Heart left ventricle (tissue), 16 donors: ENCODE measurements around the gene LYSMD4. TPM values are rescaled to one million over a fixed set of nuclear protein-coding genes. Genes with fewer than 3 reads are reported as not detected.
A peak's percentile ranks its signal among the peaks of the same experiment; 100 is the strongest.

Experiments used
- ATAC-seq, 4 donors: fragments of 200-7000 bp; cut with Tn5 transposase; one replicate each; pipeline ENCODE4 v1.9.1; 2020 to 2022; ENCODE audit warnings: moderate library complexity in 4 of 4, mild to moderate bottlenecking in 3 of 4, moderate number of reproducible peaks in 1 of 4
- DNase-seq, 5 donors: peaks; one replicate each; pipeline ENCODE4 v3.0.0-alpha.2; 2020
- H3K27ac ChIP-seq, 12 donors: fragments of 200-600 bp; sonication (generic) in 4 of 12; one replicate each; pipeline versions ENCODE4 v1.5.0 to v1.8.0; 2016 to 2022; ENCODE audit warnings: mild to moderate bottlenecking in 2 of 12
- H3K27me3 ChIP-seq, 9 donors: fragments of 200-600 bp; sonication (generic) in 2 of 9; one replicate each; pipeline versions ENCODE4 v1.5.1 to v1.8.0; 2016 to 2022; ENCODE audit warnings: mild to moderate bottlenecking in 3 of 9
- H3K36me3 ChIP-seq, 9 donors: fragments of 200-600 bp; sonication (generic) in 2 of 9; one replicate each; pipeline versions ENCODE4 v1.5.0 to v1.8.0; 2018 to 2022; ENCODE audit warnings: mild to moderate bottlenecking in 2 of 9
- H3K4me1 ChIP-seq, 12 donors: fragments of 200-600 bp; sonication (generic) in 4 of 12; one replicate each; pipeline versions ENCODE4 v1.5.0 to v1.8.0; 2016 to 2022; ENCODE audit warnings: mild to moderate bottlenecking in 3 of 12
- H3K4me3 ChIP-seq, 12 donors: fragments of 200-600 bp; sonication (generic) in 4 of 12; one replicate each; pipeline versions ENCODE4 v1.5.0 to v1.8.0; 2017 to 2022; ENCODE audit warnings: mild to moderate bottlenecking in 9 of 12, moderate library complexity in 4 of 12
- H3K9me3 ChIP-seq, 12 donors: fragments of 200-600 bp; sonication (generic) in 4 of 12; one replicate each; pipeline versions ENCODE4 v1.5.0 to v1.8.0; 2016 to 2022; ENCODE audit warnings: mild to moderate bottlenecking in 1 of 12
- POLR2A ChIP-seq, 2 donors: fragments of 450-650 bp; IDR thresholded peaks; one replicate each; pipeline ENCODE4 v1.6.1; 2017; ENCODE audit warnings: antibody characterized with exemption in 2 of 2, mild to moderate bottlenecking in 2 of 2, moderate library complexity in 2 of 2
- WGBS, 4 donors: extraction: QIAGEN DNeasy Blood & Tissue Kit in 2 of 4; methylation state at CpG; one replicate each; pipeline versions ENCODE4 v1.1.5 to v1.1.7; 2013 to 2018; 5-methylcytosine and 5-hydroxymethylcytosine counted together
- intact Hi-C, 10 donors: fragments of 100-400 bp; cut with DNase I; formaldehyde crosslinking; loops; one replicate each; pipeline versions ENCODE4 v1.11.1 to v1.14.2; 2022
- polyA plus RNA-seq, 2 donors: library from polyadenylated mRNA; stranded (reverse); fragments of 200-250 nt; gene quantifications; one replicate each; pipeline ENCODE4 v1.2.3, GENCODE V29; 2013
- total RNA-seq, 9 donors: library from RNA; depleted of rRNA in 2 of 9; stranded (reverse); fragments of >200 nt in 2 of 9; fragmentation: NEBNext Ultra II Directional in 3 of 9; extraction: Animal tissue kit (Norgen Biotek cat#: 25700) in 3 of 9; gene quantifications; one replicate each; pipeline versions ENCODE4 v1.1.0 to v1.2.4, GENCODE V29; 2016 to 2023
- TF ChIP-seq, protein P1 (sequence below), 12 donors: fragments of 200-600 bp; sonication (generic) in 4 of 12; IDR thresholded peaks; one replicate each; pipeline versions ENCODE4 v1.5.0 to v1.8.0; 2018 to 2022; ENCODE audit warnings: antibody characterized with exemption in 12 of 12, mild to moderate bottlenecking in 5 of 12
- donor health status: ischemic (EF 13 %, LVEDD 7.1; RV severe dilation, severe dysfunction).
- donor health status: healthy with polysubstance abuse.
- donor health status: DM: no; HTN: yes; CAD: no.
- donor health status: DM: no; HTN: no; CAD: no.
- donor health status: ischemic (EF 25% LVEDD 6.9; RV normal size, moderate dysfunction).
- donor health status: ischemic (EF 25% LVEDD 5.7; RV mildly dilated, moderate dysfunction).
- donor health status: healthy.
- donor health status: DM: yes; HTN: yes; CAD: no.
- donor health status: ischemic (EF 35%, LVEDD 5.7; RV mildly dilated, moderate dysfunction).
- donor health status: nonischemic (EF 11% LVEDD 7.7; RV severe dilation, severe dysfunction).
- donor health status: DM: yes; HTN: yes; CAD: no.
- donor health status: PGD.
- donor health status: ischemic (EF 29% LVEDD 5.4; RV normal size, mild dysfunction).
- donor health status: nonischemic (EF 23%, LVEDD 6.1; RV moderate dilation, normal function).

The LYSMD4 gene
- total and polyA plus RNA-seq, 11 donors = 8.3 to 12.8 (median 10.1) TPM

DNA sequence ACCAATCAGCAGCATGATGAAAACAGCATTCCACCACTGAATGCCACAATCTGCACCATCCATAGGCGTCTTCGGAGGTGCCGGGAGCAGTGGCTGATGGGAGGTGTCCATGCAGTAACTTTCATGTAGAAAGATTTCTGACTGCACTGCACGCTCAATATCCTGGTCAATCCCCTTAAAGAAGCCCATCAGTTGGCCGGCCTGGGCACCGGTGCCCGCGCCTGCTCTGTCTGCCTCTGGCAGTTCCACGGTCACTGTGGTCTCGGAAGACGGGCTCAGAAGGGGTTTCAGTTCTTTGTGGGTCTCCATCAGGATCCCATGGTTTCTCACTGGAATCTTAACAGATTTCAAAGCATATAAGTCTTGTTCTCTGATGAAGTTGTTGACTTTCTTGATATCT lies 3.9 kb downstream of the LYSMD4 start:
- H3K4me1 ChIP-seq = peaks cover 0 to 49% (median 19%) of the 10 kb centered on the region in 12 donors
- H3K27me3 ChIP-seq = no peaks in the 10 kb centered on the region
- DNase-seq = no peak
- TF ChIP-seq POLR2A (IDR thresholded peaks at IDR 0.05) = no peak
- TF ChIP-seq, protein P1, sequence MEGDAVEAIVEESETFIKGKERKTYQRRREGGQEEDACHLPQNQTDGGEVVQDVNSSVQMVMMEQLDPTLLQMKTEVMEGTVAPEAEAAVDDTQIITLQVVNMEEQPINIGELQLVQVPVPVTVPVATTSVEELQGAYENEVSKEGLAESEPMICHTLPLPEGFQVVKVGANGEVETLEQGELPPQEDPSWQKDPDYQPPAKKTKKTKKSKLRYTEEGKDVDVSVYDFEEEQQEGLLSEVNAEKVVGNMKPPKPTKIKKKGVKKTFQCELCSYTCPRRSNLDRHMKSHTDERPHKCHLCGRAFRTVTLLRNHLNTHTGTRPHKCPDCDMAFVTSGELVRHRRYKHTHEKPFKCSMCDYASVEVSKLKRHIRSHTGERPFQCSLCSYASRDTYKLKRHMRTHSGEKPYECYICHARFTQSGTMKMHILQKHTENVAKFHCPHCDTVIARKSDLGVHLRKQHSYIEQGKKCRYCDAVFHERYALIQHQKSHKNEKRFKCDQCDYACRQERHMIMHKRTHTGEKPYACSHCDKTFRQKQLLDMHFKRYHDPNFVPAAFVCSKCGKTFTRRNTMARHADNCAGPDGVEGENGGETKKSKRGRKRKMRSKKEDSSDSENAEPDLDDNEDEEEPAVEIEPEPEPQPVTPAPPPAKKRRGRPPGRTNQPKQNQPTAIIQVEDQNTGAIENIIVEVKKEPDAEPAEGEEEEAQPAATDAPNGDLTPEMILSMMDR (IDR thresholded peaks at IDR 0.05) = no peak
- WGBS, 4 donors = 93 to 97% (median 95%) methylated on average over 11 of the region's 11 CpGs
- H3K9me3 ChIP-seq = no peaks in the 10 kb centered on the region
- H3K36me3 ChIP-seq = peaks cover 0 to 27% (median 15%) of the 10 kb centered on the region in 9 donors
- H3K4me3 ChIP-seq = no peak overlapping the region
- intact Hi-C loops = loop anchor here in 2 of 10 donors (5.0 to 10.0 kb wide), 2 partner anchors 442 to 455 kb away; no protein-coding TSS in a partner anchor
- ATAC-seq = no peak
- H3K27ac ChIP-seq = no peak overlapping the region

DNA sequence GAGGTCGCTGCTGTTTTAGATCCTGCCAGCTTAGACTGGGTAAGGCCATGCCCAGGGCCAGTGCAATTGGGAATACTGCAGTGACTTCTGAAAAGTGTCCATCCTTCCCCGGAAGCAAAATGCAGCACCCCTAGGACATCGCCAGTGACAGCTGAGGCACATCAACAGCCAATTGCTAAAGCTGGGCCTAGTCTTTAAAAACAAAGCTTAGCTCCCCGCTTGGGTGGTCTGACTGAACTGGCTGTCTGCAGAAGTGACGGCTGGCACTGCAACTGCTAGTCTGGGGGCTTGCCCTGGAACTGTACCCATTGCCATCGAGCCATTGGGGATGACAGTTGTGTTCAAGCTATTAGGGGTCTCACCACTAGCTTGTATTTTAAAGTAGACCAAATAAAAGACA lies 4.3 kb downstream of the LYSMD4 start:
- H3K36me3 ChIP-seq = peaks cover 0 to 27% (median 15%) of the 10 kb centered on the region in 9 donors
- TF ChIP-seq, protein P1 (IDR thresholded peaks at IDR 0.05) = no peak
- no peak for TF ChIP-seq POLR2A (IDR thresholded peaks at IDR 0.05)
- no peak for DNase-seq
- no peaks in the 10 kb centered on the region for H3K9me3 ChIP-seq
- no peaks in the 10 kb centered on the region for H3K27me3 ChIP-seq
- no peak overlapping the region for H3K27ac ChIP-seq
- no peak for ATAC-seq
- H3K4me1 ChIP-seq = peaks cover 0 to 49% (median 19%) of the 10 kb centered on the region in 12 donors
- intact Hi-C loops = loop anchor here in 2 of 10 donors (5.0 to 10.0 kb wide), 2 partner anchors 442 to 454 kb away; no protein-coding TSS in a partner anchor
- 87 to 95% (median 93%) methylated on average over 6 of the region's 6 CpGs for WGBS, 4 donors
- no peak overlapping the region for H3K4me3 ChIP-seq

DNA sequence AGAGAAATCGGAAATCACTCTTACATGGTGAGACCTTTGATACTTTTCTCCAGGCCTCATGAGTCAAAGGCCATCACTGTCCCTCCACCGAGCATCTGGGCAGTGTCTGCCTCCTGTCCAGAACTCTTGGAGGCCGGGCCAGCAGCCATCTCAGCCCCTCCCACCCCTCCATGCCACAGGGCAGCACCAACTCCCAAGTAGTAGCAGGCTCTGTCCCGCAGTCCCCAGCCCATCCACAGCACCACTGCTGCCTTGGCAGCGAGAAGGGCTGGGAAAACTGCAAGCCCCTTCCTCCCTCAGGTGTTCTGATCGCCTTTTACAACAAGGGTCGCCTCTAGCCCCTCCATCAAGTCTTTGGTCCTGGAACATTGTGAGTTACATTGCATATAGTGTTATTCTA lies 5.5 kb downstream of the LYSMD4 start:
- Histone ChIP-seq H3K4me1 (peaks cover 0 to 49% (median 18%) of the 10 kb centered on the region in 12 donors), H3K4me3 (no peak overlapping the region), H3K27me3 (no peaks in the 10 kb centered on the region), H3K36me3 (peaks cover 0 to 27% (median 15%) of the 10 kb centered on the region in 9 donors), H3K9me3 (no peaks in the 10 kb centered on the region), H3K27ac (peak overlapping the region in 2 of 12 donors; percentile 19 to 42)
- WGBS, 4 donors = 70 to 80% (median 77%) methylated on average over 7 of the region's 7 CpGs
- intact Hi-C loops = loop anchor here in 2 of 10 donors (5.0 to 10.0 kb wide), 2 partner anchors 440 to 453 kb away; no protein-coding TSS in a partner anchor
- TF ChIP-seq, protein P1 (IDR thresholded peaks at IDR 0.05) = no peak
- no peak for TF ChIP-seq POLR2A (IDR thresholded peaks at IDR 0.05)
- ATAC-seq (peak in 1 of 4 donors; percentile 36), DNase-seq (no peak)

DNA sequence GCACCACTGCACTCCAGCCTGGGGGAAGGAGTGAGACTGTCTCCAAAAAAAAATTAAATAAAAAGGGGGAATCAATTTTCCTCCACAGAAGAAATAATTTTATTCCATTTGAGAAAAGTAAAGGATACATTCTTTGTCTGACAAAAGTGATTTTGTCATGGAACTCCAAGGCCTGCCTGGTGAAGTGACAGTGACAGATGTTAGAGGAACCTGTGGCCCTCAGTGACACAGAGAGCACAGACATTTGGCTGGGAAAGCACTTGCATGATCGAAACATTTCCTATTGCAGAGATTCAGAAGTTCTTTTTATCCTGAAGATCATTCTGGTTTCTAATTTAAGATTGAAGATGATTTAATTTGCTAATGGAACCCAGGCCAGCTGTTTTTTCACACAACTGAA lies 5.9 kb downstream of the LYSMD4 start:
- intact Hi-C loops = loop anchor here in 2 of 10 donors (5.0 to 10.0 kb wide), 2 partner anchors 440 to 453 kb away; no protein-coding TSS in a partner anchor
- DNase-seq = no peak

More for the DNA sequence above, 5.9 kb downstream of the LYSMD4 start:
- Histone ChIP-seq H3K4me1 (peaks cover 0 to 46% (median 16%) of the 10 kb centered on the region in 12 donors), H3K36me3 (peaks cover 0 to 27% (median 15%) of the 10 kb centered on the region in 9 donors), H3K9me3 (no peaks in the 10 kb centered on the region), H3K27ac (peak overlapping the region in 1 of 12 donors; percentile 42), H3K4me3 (no peak overlapping the region), H3K27me3 (no peaks in the 10 kb centered on the region)
- 67 to 80% (median 75%) methylated on average over 1 of the region's 1 CpG for WGBS, 4 donors
- ATAC-seq = no peak
- TF ChIP-seq, protein P1 (IDR thresholded peaks at IDR 0.05) = no peak
- TF ChIP-seq POLR2A (IDR thresholded peaks at IDR 0.05) = no peak
